ENCODE measurements around the gene AFDN.
"Not testable (repeated sequence)": the region's sequence is repeated elsewhere in the genome, so short reads cannot be mapped to it uniquely, and the experiment has no call there.

The AFDN gene

DNA sequence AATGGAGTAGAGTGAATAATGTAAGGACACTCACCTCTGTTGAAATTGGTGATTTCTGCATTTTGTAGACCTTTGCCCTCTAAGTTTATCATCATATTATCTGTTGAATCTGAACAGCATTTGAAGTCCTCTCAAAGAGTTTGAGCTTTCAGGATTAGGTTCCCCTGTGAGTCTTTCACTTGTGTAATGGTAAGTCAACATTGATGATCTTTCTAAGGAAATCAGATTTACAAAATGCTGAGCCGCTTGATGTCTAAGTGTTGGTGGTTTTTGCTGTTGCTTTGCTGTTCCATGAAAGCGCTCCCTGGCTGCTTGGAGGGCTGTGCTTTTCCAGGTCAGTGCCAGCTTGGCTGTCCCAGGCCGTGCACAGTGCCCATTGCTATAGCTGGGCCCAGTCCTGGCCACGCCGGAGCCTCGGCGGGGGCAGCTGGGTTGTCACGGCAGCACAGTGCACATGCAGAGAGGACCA, 136.9 kb downstream of the AFDN start:
- DNase-seq: no peak

DNA sequence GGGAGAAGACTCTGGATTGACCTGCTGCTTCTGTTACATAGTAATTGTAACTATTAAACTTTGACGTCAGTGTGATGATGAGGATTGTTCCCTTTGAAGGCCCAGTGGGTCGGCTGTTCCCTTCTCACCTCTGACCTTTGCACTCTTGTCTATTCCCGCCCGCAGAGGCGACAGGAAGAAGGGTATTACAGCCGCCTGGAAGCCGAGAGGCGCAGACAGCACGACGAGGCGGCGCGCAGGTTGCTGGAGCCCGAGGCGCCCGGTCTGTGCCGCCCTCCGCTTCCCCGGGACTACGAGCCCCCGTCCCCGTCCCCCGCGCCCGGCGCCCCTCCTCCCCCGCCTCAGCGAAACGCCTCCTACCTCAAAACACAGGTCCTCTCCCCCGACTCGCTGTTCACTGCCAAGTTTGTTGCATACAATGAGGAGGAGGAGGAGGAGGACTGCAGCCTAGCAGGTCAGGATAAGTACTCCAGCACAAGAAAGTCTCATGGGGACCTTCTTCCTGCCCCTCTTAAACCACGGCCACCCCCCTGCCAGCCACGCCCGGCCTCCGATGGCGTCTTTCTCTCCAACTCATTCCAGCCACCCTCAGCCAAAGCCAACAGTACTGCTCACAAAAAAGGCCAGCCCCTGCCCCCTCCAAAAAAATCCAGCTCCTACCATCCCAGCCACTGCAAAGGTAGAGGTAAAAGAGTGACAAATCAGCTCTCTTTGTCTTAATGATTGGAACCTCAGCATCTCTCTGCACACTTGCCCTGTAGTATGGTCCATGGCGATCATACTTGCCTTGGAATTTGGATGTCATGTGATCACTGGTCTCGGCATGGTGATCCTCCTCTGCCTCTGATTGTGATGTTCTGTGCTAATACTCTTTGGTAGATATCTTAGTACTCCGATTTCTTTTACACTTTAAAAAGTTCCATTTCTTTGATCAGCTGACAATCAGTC, 139.2 kb downstream of the AFDN start:
- DNase-seq: no peak

- DNase-seq: no peak
Observed at GRCh38 chr6:167966540-167966905, 139.8 kb downstream of the AFDN start.

GRCh38 chr6:167968091-167968490, 141.4 kb downstream of the AFDN start:
- DNase-seq: no peak

DNA sequence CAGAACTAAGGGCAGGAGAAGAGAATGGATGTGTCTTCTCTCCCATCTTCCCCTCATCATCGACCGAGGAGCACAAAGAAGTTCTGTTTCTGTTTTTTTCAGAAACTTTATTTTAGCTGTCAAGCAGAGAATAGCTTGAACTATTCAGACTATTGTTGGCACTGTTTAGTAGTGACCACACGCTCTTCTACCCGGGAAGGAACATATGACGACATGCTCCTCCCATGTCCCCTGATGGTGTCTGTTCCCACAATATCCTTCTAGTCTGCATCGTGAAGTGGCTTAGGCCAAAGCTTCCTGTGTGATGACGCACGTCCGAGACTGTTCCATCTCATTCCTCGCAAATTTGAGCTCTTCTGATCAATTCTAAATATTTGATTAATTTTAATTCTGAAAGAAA, 143.5 kb downstream of the AFDN start:
- DNase-seq: no peak

DNA sequence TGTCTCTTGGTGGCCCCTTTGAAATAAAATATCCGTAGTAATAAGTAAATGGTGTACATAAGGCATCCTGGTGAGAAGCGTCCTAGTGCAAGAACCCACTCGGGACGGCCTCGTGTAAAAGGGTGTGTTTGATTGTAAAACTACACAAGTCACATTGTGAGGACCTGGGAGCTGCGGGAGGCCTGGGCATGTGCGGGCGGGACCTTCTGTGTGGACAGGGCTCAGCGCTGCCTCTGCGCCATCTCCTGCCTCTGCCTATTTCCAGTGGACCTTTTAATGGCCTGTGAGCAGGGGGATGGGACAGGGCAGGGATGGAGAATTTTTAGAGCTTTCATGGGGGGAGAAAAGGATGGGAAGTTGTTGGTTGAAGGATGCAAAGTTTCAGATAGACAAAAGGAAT, 145.5 kb downstream of the AFDN start:
- no peak for DNase-seq

GRCh38 chr6:167973148-167973885, 146.6 kb downstream of the AFDN start:
- DNase-seq: no peak

GRCh38 chr6:167974640-167975344, 148.1 kb downstream of the AFDN start:
- no peak for DNase-seq

DNA sequence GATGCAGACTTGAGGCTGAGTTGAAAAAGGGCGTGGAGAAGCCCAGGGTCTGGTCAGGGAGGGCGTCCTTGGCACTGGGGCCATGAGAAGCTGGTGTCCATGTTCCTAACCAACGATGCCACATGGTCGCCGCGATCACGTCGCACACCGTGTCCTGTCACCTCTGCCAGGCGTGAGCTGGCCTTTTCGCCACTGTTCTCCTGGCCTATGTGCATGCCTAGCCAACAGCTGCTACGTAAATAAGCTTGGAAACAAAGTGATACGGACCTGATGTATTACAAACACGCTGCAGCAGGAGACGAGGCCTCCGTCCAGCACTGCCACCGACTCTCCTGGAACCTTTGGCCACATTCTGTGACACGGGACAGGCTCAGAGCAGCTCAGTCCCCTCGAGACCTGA, 148.7 kb downstream of the AFDN start:
- DNase-seq: no peak

GRCh38 chr6:167976116-167976657, 149.5 kb downstream of the AFDN start:
- not testable (repeated sequence) for DNase-seq

DNA sequence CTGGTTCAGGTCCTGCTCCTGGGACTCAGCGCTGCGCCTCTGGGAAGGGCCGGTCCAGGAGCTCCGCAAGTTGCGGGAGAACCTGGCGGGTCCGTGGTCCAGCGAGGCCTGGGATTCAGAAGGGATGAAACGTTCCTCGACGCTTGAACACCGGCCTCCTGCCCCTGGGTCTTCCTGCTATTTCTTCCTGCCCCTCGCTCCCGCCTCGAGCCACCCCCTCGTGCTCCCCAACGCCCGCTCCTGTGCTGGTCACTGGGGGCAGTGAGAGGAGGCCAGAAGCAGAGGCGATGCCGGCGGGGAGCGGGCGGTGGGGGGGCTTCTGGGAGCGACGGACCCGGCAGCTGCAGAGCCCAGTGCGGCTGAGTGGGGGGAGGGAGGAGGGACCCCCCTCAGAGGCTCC, 150.0 kb downstream of the AFDN start:
- no peak for DNase-seq

- DNase-seq: no peak
Observed at GRCh38 chr6:167977717-167978467, 151.2 kb downstream of the AFDN start.

- DNase-seq: no peak
Observed at GRCh38 chr6:167978607-167979006, 151.9 kb downstream of the AFDN start.

GRCh38 chr6:167979436-167980139, 152.9 kb downstream of the AFDN start:
- no peak for DNase-seq

DNA sequence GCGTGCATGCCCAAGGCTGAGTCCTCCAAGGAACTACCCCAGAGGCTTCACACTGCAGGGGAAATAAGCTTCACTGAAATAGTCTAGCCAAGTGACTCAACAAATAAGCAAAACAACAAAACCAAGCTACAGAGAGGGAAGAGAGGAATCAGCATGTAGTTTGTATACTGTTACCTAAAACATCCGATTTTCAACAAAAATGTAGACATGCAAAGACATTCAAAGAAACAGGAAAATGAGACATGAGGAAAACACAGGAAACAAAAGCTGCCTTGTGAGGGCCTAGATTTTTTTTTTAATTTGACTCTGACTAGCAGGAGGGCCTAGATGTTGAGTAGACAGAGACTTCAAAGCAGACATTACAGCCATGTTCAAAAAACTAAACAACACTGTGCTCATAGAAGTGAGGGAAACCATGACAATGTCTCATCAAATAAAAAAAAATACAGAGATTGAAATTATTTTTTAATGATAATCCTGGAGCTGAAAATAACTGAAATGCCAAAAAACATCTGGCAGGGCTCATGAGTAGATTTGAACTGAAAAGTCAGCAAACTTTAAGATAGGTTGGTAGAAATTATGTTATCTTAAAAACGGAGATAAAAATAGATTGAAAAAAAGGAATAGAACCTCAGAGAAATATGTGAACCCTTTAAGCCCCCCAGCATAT, 154.3 kb downstream of the AFDN start:
- no peak for DNase-seq

DNA sequence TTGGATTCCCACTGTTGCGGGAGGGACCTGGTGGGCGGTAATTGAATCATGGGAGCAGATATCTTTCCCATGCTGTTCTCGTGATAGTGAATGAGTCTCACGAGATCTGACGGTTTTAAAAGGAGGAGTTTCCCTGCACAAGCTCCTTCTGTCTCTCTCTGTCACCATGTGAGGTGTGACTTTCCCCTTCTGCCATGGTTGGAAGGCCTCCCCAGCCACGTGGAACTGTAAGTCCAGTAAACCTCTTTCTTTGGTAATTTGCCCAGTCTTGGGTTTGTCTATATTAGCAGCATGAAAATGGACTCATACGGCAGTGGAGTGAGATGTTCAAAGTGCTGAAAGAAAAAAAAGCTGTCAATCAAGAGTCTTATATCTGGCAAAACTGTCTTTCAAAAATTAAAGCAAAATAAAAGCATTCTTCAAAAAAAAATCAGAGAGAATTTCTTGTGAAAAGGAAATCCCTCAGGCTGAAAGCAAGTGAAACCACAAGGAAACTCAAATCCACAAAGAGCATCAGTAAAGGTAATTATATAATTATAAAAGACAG, 155.3 kb downstream of the AFDN start:
- no peak for DNase-seq

DNA sequence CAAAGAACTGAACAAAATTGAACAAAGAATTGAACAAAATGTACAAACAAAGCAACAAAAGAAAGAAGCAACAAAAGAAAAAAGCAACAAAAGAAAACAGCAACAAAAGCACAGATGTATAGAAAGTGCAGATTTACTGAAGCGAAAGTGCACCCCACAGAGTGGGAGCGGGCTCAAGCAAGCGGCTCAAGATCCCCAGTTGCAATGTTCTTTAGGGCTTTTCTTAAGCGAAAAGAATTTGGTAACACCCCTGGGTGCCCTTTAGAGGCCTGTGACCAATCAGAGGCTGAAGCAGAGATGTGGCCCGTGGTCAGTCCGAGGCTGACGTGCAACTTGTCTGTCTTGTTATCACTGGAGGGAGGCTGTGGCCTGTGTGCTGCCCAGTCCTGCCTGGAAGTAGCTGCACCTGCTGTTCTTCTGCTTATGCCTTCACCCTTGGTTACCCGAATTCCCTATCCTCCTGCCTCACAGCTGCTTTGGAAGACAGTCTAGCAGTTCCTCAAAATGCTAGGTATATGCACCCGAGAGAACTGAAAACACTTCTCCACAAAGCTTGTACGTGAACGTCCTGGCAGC, 157.5 kb downstream of the AFDN start:
- no peak for DNase-seq

DNA sequence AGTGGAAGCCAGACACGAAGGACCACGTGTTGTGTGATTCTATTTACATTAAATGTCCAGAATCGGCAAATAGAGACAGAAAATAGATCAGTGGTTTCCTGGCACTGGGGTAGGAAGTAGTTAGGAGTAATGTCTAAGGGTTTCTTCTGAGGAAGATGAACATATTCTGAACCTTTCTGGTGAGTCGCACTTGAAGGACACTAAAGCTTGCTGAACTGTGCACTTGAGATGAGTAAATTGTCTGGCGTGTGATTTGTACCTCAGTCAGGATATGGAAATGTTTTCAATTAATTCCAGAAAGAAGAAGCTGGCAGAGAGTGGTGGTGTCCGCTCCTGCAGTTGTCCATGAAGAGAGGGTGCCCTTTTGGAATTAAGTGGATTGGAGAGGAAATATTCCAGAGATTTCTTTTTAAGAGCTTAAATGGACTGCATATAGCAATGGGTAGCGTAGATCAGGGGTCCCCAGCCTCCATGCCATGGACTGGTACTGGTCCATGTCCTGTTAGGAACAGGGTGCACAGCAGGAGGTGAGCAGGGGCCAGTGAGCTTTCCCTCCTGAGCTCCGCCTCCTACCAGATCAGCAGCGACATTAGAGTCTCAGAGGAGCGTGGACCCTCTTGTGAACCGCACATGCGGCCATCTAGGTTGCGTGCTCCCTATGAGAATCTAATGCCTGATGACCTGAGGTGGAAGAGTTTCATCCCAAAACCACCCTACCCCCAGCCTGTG, 158.3 kb downstream of the AFDN start:
- no peak for DNase-seq

DNA sequence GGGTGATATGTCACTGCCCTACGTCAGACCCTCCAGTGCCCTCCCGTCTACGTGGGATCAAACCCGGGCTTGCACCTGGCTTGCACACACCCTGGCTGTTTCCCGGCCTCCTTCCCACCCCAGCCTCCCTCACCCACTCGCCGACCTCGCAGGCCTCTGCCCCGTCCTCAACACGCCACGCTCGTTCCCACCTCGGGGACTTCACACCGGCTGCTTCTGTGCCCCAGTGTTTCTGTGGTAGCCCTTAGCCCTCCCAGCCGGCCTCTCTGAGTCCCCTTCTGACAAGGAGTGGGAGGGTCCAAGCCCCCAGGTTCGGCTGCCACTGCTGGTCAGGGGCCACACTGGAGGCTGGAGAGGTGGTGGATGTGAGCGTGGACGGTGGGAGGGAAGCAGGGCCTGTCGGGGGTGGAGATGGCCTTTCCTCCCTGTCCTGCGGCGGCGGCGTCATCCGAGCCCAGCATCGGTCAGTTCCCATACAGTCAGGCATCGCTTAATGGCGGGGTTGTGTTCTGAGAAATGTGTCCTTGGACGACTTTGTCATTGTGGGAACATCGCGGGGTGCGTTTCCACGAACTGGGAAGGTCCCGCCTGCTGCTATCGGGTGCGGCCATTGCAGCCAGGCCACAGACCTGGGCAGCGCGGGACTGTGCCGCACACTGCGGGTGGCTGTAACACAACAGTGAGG, 159.3 kb downstream of the AFDN start:
- no peak for DNase-seq
